ENCODE results near the gene BACH2. TPM values are rescaled to one million over a fixed set of nuclear protein-coding genes. Genes with fewer than 3 reads are reported as not detected.
"Not testable (repeated sequence)": the region's sequence is repeated elsewhere in the genome, so short reads cannot be mapped to it uniquely, and the experiment has no call there.

The BACH2 gene
- total RNA-seq, 1 donor from 2014 or later: 1.2 TPM

- DNase-seq (ENCODE audit: extremely low read depth, low read depth, low spot score): no peak
Measured at GRCh38 chr6:90218959-90219208, 77.8 kb downstream of the BACH2 start.

GRCh38 chr6:90217506-90218127 is 79.0 kb downstream of the BACH2 start:
- DNase-seq (ENCODE audit: extremely low read depth, low read depth, low spot score): no peak

GRCh38 chr6:90216072-90216977 is 80.3 kb downstream of the BACH2 start:
- DNase-seq (ENCODE audit: extremely low read depth, low read depth, low spot score): no peak

- no peak for DNase-seq (ENCODE audit: extremely low read depth, low read depth, low spot score)
Measured at GRCh38 chr6:90214966-90215365, 81.7 kb downstream of the BACH2 start.

- no peak for DNase-seq (ENCODE audit: extremely low read depth, low read depth, low spot score)
Measured at GRCh38 chr6:90214461-90214860, 82.2 kb downstream of the BACH2 start.

- DNase-seq (ENCODE audit: extremely low read depth, low read depth, low spot score): no peak
Measured at GRCh38 chr6:90212274-90212673, 84.4 kb downstream of the BACH2 start.

GRCh38 chr6:90209527-90209926 is 87.1 kb downstream of the BACH2 start:
- no peak for DNase-seq (ENCODE audit: extremely low read depth, low read depth, low spot score)

- DNase-seq (ENCODE audit: extremely low read depth, low read depth, low spot score): not testable (repeated sequence)
Measured at GRCh38 chr6:90208690-90209089, 88.0 kb downstream of the BACH2 start.

GRCh38 chr6:90204327-90205056 is 92.2 kb downstream of the BACH2 start:
- DNase-seq (ENCODE audit: extremely low read depth, low read depth, low spot score): no peak

- DNase-seq (ENCODE audit: extremely low read depth, low read depth, low spot score): no peak
Measured at GRCh38 chr6:90203672-90204071, 93.0 kb downstream of the BACH2 start.

GRCh38 chr6:90202156-90202555 is 94.5 kb downstream of the BACH2 start:
- DNase-seq (ENCODE audit: extremely low read depth, low read depth, low spot score): no peak

GRCh38 chr6:90199900-90200299 is 96.7 kb downstream of the BACH2 start:
- DNase-seq (ENCODE audit: extremely low read depth, low read depth, low spot score): no peak

- DNase-seq (ENCODE audit: extremely low read depth, low read depth, low spot score): no peak
Measured at GRCh38 chr6:90198758-90199425, 97.8 kb downstream of the BACH2 start.

GRCh38 chr6:90197854-90198496 is 98.7 kb downstream of the BACH2 start:
- no peak for DNase-seq (ENCODE audit: extremely low read depth, low read depth, low spot score)

GRCh38 chr6:90195094-90195829 is 101.4 kb downstream of the BACH2 start:
- DNase-seq (ENCODE audit: extremely low read depth, low read depth, low spot score): no peak

- DNase-seq (ENCODE audit: extremely low read depth, low read depth, low spot score): no peak
Measured at GRCh38 chr6:90194371-90194841, 102.2 kb downstream of the BACH2 start.

- DNase-seq (ENCODE audit: extremely low read depth, low read depth, low spot score): no peak
Measured at GRCh38 chr6:90193359-90193758, 103.3 kb downstream of the BACH2 start.

- no peak for DNase-seq (ENCODE audit: extremely low read depth, low read depth, low spot score)
Measured at GRCh38 chr6:90192857-90193256, 103.8 kb downstream of the BACH2 start.

GRCh38 chr6:90190752-90191395 is 105.8 kb downstream of the BACH2 start:
- DNase-seq (ENCODE audit: extremely low read depth, low read depth, low spot score): no peak
